ENCODE data around the gene SUCLA2. TPM values are rescaled to one million over a fixed set of nuclear protein-coding genes. Genes with fewer than 3 reads are reported as not detected.

Gene SUCLA2
- polyA plus RNA-seq, 3 donors: 15.0 to 37.2 (median 34.3) TPM

- H3K4me3 Mint-ChIP-seq: no peak overlapping the region
- H3K4me1 ChIP-seq (ENCODE audit: control insufficient read depth in 1 of 2, insufficient read depth in 2 of 2, low read length in 2 of 2): peaks cover 16 to 17% of the 10 kb centered on the region in 2 donors
- H3K9me3 Mint-ChIP-seq: peaks cover 0 to 3% (median 0%) of the 10 kb centered on the region in 7 donors
- TF ChIP-seq CTCF (IDR thresholded peaks at IDR 0.05): no peak
- no peaks in the 10 kb centered on the region for H3K27me3 ChIP-seq (ENCODE audit: control insufficient read depth in 2 of 2, insufficient read depth in 2 of 2, low read length in 2 of 2)
- WGBS (ENCODE audit: insufficient coverage): no CpG with 5 or more reads among the region's 1 CpG
- H3K79me2 ChIP-seq (ENCODE audit: insufficient read depth, low read length): peaks cover 17% of the 10 kb centered on the region
- H3K9ac ChIP-seq (ENCODE audit: insufficient read depth, low read length, poor library complexity, severe bottlenecking): no peak overlapping the region
- H3K36me3 Mint-ChIP-seq: peaks cover 22 to 32% of the 10 kb centered on the region in 2 donors
- peaks cover 24% of the 10 kb centered on the region for H3K4me1 Mint-ChIP-seq
- no peak overlapping the region for H3K4me2 ChIP-seq (replicated peaks; ENCODE audit: extremely low read depth, low read length, poor library complexity, severe bottlenecking)
- H3K4me3 ChIP-seq (replicated peaks in 1 of 3; ENCODE audit: low read depth in 2 of 3, low read length in 3 of 3): no peak overlapping the region
- H3K27me3 Mint-ChIP-seq (ENCODE audit: low read depth in 3 of 3): no peaks in the 10 kb centered on the region
- H3K9me3 ChIP-seq (replicated peaks in 1 of 2; ENCODE audit: control insufficient read depth in 1 of 2, insufficient read depth in 1 of 2, low read length in 2 of 2): no peaks in the 10 kb centered on the region
- no peak overlapping the region for H3K27ac ChIP-seq (ENCODE audit: low read depth in 1 of 2, low read length in 2 of 2)
- no peak overlapping the region for H2AFZ ChIP-seq (ENCODE audit: insufficient read depth, low read depth, low read length, poor library complexity, severe bottlenecking)
- intact Hi-C loops (cut with micrococcal nuclease): no loop called here
- DNase-seq: no peak
- H4K20me1 ChIP-seq (ENCODE audit: insufficient read depth, low read length): peaks cover 7% of the 10 kb centered on the region
- no peak overlapping the region for H3K27ac Mint-ChIP-seq
- H3K36me3 ChIP-seq (replicated peaks in 1 of 2; ENCODE audit: control insufficient read depth in 1 of 2, insufficient read depth in 2 of 2, low read length in 2 of 2): peaks cover 15 to 41% of the 10 kb centered on the region in 2 donors
These were observed 39.8 kb upstream of the SUCLA2 start for GRCh38 chr13:48040896-48041295.

GRCh38 chr13:48040049-48040448 lies 39.0 kb upstream of the SUCLA2 start:
- intact Hi-C loops (cut with micrococcal nuclease): no loop called here
- Histone ChIP-seq H2AFZ (ENCODE audit: insufficient read depth, low read depth, low read length, poor library complexity, severe bottlenecking) (no peak overlapping the region), H3K9me3 (replicated peaks in 1 of 2; ENCODE audit: control insufficient read depth in 1 of 2, insufficient read depth in 1 of 2, low read length in 2 of 2) (no peaks in the 10 kb centered on the region), H3K79me2 (ENCODE audit: insufficient read depth, low read length) (peaks cover 22% of the 10 kb centered on the region), H3K4me2 (replicated peaks; ENCODE audit: extremely low read depth, low read length, poor library complexity, severe bottlenecking) (no peak overlapping the region), H4K20me1 (ENCODE audit: insufficient read depth, low read length) (peaks cover 7% of the 10 kb centered on the region), H3K4me3 (replicated peaks in 1 of 3; ENCODE audit: low read depth in 2 of 3, low read length in 3 of 3) (no peak overlapping the region), H3K4me1 (ENCODE audit: control insufficient read depth in 1 of 2, insufficient read depth in 2 of 2, low read length in 2 of 2) (peaks cover 16 to 17% of the 10 kb centered on the region in 2 donors), H3K27me3 (ENCODE audit: control insufficient read depth in 2 of 2, insufficient read depth in 2 of 2, low read length in 2 of 2) (no peaks in the 10 kb centered on the region), H3K27ac (ENCODE audit: low read depth in 1 of 2, low read length in 2 of 2) (no peak overlapping the region), H3K9ac (ENCODE audit: insufficient read depth, low read length, poor library complexity, severe bottlenecking) (no peak overlapping the region), H3K36me3 (replicated peaks in 1 of 2; ENCODE audit: control insufficient read depth in 1 of 2, insufficient read depth in 2 of 2, low read length in 2 of 2) (peaks cover 13 to 39% of the 10 kb centered on the region in 2 donors)
- peaks cover 0 to 3% (median 0%) of the 10 kb centered on the region in 7 donors for H3K9me3 Mint-ChIP-seq
- H3K36me3 Mint-ChIP-seq: peaks cover 21 to 33% of the 10 kb centered on the region in 2 donors
- TF ChIP-seq CTCF (IDR thresholded peaks at IDR 0.05): no peak
- H3K27me3 Mint-ChIP-seq (ENCODE audit: low read depth in 3 of 3): no peaks in the 10 kb centered on the region
- no peak overlapping the region for H3K4me3 Mint-ChIP-seq
- H3K4me1 Mint-ChIP-seq: peaks cover 24% of the 10 kb centered on the region
- DNase-seq: no peak
- no peak overlapping the region for H3K27ac Mint-ChIP-seq
